ENCODE data around the gene ZNF467.

ZNF467 gene

DNA sequence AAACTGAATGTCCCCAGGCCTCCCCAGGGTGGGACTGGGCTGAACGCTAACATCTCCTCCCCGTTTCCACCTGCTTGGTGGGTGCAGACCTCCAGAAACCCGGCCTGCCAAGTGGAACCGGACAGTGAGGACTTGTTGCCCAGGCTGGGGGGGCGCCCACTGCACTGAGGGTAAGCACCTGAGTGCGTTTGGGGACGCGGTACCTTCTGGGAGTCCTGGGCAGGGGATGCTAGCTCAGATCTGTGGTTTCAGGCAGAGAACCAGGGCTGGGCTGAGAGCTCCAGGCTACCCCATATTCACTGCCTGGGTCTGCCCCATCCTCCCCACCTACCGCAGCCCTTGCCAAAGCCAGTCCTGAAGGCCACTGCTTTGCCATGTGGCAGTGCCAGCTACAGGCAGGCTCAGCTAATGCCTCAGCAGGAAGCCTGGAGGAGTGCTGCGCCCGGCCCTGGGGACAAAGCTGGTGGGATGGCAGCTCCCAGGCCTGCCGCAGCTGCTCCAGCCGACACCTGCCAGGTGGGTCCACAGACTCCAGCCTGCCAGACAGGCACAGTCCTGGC, 3.5 kb upstream of the ZNF467 start:
- no peak overlapping the region for H3K4me3 ChIP-seq (ENCODE audit: low read length)
- no peak overlapping the region for H3K9ac ChIP-seq (ENCODE audit: low read depth, low read length)
- WGBS: 90% methylated on average over 13 of the region's 13 CpGs
- no peaks in the 10 kb centered on the region for H3K36me3 ChIP-seq (ENCODE audit: insufficient read depth, low read length)
- no peak overlapping the region for H3K27ac ChIP-seq (ENCODE audit: low read depth, low read length)
- no peaks in the 10 kb centered on the region for H3K9me3 ChIP-seq (ENCODE audit: insufficient read depth, low read depth, low read length)
- peaks cover 5% of the 10 kb centered on the region; the same call in 1 of the 2 replicates for H3K4me1 ChIP-seq (ENCODE audit: insufficient read depth, low read length)
- H3K27me3 ChIP-seq (ENCODE audit: insufficient read depth, low read length): peaks cover 41% of the 10 kb centered on the region

- Histone ChIP-seq H3K9ac (ENCODE audit: low read depth, low read length) (no peak overlapping the region), H3K4me3 (ENCODE audit: low read length) (no peak overlapping the region), H3K9me3 (ENCODE audit: insufficient read depth, low read depth, low read length) (no peaks in the 10 kb centered on the region), H3K27me3 (ENCODE audit: insufficient read depth, low read length) (peaks cover 42% of the 10 kb centered on the region), H3K36me3 (ENCODE audit: insufficient read depth, low read length) (no peaks in the 10 kb centered on the region), H3K4me1 (ENCODE audit: insufficient read depth, low read length) (peaks cover 5% of the 10 kb centered on the region; the same call in 1 of the 2 replicates), H3K27ac (ENCODE audit: low read depth, low read length) (no peak overlapping the region)
- 85% methylated on average over 11 of the region's 12 CpGs for WGBS
Observed at GRCh38 chr7:149776289-149776688, 2.9 kb upstream of the ZNF467 start.

DNA sequence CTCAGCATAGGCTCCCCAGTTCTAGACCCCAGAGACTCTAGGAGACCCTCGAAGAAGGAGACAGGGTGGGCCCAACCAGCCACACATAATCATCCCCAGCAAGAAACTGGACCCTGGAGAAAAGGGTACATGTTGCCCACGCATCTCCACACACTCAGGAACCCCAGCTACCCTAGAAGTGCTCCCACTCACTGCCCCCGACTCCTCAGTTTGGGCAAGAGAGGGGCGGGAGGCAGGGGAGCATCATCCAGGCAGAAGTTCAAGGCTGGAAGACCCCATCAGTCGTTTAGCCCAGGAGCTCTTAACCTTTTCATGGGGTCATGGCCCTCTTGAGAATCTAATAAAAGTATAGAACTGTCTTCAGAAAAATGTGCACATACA, 1.8 kb upstream of the ZNF467 start:
- H3K36me3 ChIP-seq (ENCODE audit: insufficient read depth, low read length): no peaks in the 10 kb centered on the region
- H3K4me1 ChIP-seq (ENCODE audit: insufficient read depth, low read length): peaks cover 11% of the 10 kb centered on the region; the same call in 1 of the 2 replicates
- H3K4me3 ChIP-seq (ENCODE audit: low read length): no peak overlapping the region
- H3K27ac ChIP-seq (ENCODE audit: low read depth, low read length): no peak overlapping the region
- H3K9ac ChIP-seq (ENCODE audit: low read depth, low read length): no peak overlapping the region
- H3K27me3 ChIP-seq (ENCODE audit: insufficient read depth, low read length): peaks cover 53% of the 10 kb centered on the region
- H3K9me3 ChIP-seq (ENCODE audit: insufficient read depth, low read depth, low read length): no peaks in the 10 kb centered on the region
- 81% methylated on average over 5 of the region's 5 CpGs for WGBS

DNA sequence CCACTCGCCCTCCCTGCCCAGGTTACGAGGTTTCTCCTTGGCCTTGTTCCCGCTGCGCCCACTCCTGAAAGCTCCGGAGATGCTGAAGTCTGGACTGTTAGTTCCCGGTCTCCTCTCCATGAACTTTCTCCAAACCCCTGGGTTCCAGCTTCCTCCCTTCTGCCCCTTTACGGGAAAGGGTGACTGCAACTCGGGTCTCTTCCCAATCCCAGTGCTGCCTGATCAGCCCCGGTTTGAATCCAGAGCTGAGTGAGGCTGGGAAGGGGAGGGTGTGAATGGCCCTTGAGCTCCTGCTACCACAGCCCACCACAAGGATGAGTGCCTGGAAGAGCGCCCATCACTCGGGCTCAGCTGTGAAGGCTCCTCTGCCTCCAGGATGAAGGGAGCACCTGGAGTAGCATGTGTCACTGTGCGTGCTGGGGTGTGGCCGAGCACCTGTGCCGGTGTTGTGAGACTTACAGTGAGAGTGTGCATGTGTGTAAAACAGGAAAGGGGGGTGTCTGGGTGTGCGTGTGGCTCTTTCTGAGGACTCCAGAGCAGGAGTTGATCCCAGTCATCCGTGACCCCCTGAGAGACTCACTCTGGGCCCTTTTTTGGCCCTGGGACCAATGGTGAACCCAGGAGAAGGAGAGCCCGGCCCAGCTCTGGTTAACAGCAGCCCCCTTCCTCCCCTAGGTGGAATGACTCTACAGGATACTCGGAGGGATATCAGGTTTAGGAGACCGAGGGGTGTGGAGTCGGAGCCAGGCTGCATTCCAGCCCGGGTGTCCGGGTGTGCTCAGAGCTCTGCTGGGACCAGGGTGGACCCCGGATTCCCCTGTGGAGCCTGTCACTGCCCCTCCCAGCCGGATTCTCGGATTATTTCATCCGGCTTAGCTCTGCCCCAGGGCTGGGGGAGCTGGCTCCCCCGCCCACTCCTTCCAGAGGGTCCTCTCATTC, 1.1 kb upstream of the ZNF467 start:
- WGBS: 30% methylated on average over 27 of the region's 27 CpGs
- Histone ChIP-seq H3K4me3 (ENCODE audit: low read length) (peak overlapping the region; percentile 53), H3K4me1 (ENCODE audit: insufficient read depth, low read length) (peaks cover 11% of the 10 kb centered on the region; the same call in 1 of the 2 replicates), H3K27ac (ENCODE audit: low read depth, low read length) (no peak overlapping the region), H3K36me3 (ENCODE audit: insufficient read depth, low read length) (no peaks in the 10 kb centered on the region), H3K9ac (ENCODE audit: low read depth, low read length) (no peak overlapping the region), H3K9me3 (ENCODE audit: insufficient read depth, low read depth, low read length) (no peaks in the 10 kb centered on the region), H3K27me3 (ENCODE audit: insufficient read depth, low read length) (peaks cover 60% of the 10 kb centered on the region)

DNA sequence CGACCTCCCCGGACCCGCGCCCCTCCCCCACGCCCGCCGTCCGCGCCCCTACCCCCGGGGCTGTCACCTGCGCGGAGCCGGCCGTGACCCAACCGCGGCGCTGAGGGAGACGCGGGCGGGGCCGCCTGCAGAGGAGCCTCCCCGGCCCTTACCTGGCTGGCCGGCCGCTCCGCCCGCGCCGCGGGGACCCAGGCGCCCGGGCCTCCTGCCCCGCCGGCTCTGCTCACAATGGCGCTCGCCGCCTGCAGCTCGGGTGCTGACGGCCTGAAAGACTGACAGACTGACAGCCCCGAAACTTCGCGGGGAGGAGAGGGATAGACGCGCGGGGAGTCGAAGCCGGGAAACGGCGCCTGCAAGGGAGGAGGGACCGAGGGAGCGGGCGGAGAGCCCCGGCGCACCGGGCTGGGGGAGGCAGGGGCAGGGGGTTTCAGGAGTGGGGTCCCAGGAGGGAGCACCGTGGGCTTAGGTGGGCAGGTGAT, 393 bp downstream of the ZNF467 start:
- WGBS: under 1% methylated on average over 51 of the region's 55 CpGs
- H3K36me3 ChIP-seq (ENCODE audit: insufficient read depth, low read length): no peaks in the 10 kb centered on the region
- peak overlapping the region; percentile 59 for H3K4me3 ChIP-seq (ENCODE audit: low read length)
- H3K9me3 ChIP-seq (ENCODE audit: insufficient read depth, low read depth, low read length): no peaks in the 10 kb centered on the region
- H3K27ac ChIP-seq (ENCODE audit: low read depth, low read length): no peak overlapping the region
- peaks cover 11% of the 10 kb centered on the region; the same call in 1 of the 2 replicates for H3K4me1 ChIP-seq (ENCODE audit: insufficient read depth, low read length)
- H3K9ac ChIP-seq (ENCODE audit: low read depth, low read length): no peak overlapping the region
- peaks cover 75% of the 10 kb centered on the region for H3K27me3 ChIP-seq (ENCODE audit: insufficient read depth, low read length)

- peaks cover 81% of the 10 kb centered on the region for H3K27me3 ChIP-seq (ENCODE audit: insufficient read depth, low read length)
- H3K27ac ChIP-seq (ENCODE audit: low read depth, low read length): peak overlapping the region; percentile 41; the same call in 1 of the 2 replicates
- H3K9me3 ChIP-seq (ENCODE audit: insufficient read depth, low read depth, low read length): no peaks in the 10 kb centered on the region
- WGBS: under 1% methylated on average over 36 of the region's 47 CpGs
- H3K36me3 ChIP-seq (ENCODE audit: insufficient read depth, low read length): no peaks in the 10 kb centered on the region
- peak overlapping the region; percentile 58 for H3K4me3 ChIP-seq (ENCODE audit: low read length)
- peaks cover 11% of the 10 kb centered on the region; the same call in 1 of the 2 replicates for H3K4me1 ChIP-seq (ENCODE audit: insufficient read depth, low read length)
- H3K9ac ChIP-seq (ENCODE audit: low read depth, low read length): no peak overlapping the region
Observed at GRCh38 chr7:149772241-149772955, 990 bp downstream of the ZNF467 start.

DNA sequence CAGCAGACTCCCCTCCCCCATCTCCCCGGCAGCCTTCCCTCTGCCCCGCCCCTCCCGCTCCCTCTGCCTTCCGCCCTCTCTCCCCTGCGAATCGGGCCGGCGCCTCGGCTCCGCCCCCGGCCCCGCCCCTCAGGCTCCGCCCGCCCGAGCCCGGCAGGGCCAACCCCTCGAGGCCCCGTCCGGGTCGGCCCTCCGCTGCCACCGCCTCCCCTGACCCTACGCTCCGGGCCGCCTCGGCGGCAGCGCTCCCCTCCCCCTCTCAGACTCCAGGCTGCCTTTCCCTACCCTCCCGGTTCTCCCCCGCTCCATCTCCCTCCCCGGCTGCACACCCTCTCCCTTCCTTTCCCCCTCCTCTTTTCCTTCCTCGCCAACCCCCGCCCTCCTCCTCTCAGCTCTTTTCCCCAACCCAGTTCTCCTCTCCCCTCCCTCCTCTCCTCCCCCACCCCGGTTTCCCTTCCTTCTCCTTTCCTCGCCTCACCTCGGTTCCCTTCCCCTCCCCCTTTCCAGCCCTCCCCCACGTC, 1.6 kb downstream of the ZNF467 start:
- peaks cover 82% of the 10 kb centered on the region for H3K27me3 ChIP-seq (ENCODE audit: insufficient read depth, low read length)
- H3K9me3 ChIP-seq (ENCODE audit: insufficient read depth, low read depth, low read length): no peaks in the 10 kb centered on the region
- H3K9ac ChIP-seq (ENCODE audit: low read depth, low read length): no peak overlapping the region
- WGBS: under 1% methylated on average over 33 of the region's 37 CpGs
- H3K27ac ChIP-seq (ENCODE audit: low read depth, low read length): peak overlapping the region; percentile 52; the same call in 1 of the 2 replicates
- peak overlapping the region; percentile 61 for H3K4me3 ChIP-seq (ENCODE audit: low read length)
- no peaks in the 10 kb centered on the region for H3K36me3 ChIP-seq (ENCODE audit: insufficient read depth, low read length)
- peaks cover 11% of the 10 kb centered on the region; the same call in 1 of the 2 replicates for H3K4me1 ChIP-seq (ENCODE audit: insufficient read depth, low read length)

DNA sequence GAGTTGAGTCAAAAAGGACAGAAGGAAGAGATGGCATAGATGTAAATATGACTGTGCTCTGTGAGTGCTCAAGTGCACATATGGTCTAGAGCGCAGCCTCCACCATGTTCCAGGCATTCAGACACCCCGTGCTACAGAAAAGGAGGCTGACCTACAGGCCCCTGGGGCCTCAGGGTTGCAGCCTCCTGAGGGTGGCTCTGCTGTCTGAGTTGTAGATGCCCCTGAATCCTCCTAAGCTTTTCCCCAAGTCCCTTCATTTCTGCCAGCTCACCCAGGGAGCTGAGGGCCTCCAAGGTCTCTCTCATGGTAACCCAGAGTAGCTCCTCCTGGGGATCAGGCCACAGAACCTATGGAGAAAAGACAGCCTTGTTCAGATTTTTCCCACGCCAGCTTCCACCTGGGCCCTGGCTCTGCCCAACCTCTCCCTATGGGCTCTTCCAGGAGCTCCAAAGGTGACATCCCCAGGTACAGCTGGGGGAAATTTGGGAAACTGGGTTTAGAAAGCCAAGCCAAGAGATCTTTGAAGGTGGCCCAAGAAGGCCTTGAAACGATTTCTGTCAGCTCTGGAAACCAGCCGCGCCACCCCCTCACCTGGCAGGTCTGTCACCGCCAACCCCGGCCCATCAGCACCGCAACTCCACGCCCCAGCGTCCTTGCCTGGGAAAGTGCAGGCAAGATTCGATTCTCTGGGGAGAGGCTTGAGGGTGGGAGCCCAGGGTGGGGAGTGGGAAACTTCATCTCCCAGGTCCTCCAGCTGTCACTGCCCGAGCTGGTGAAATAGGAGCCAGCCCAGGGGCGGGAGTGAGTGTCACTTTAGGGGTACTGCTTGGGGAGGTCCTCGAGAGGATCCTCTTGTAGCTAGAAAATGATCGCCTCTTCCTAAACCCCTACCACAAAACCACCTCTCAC, 2.4 kb downstream of the ZNF467 start:
- H3K27me3 ChIP-seq (ENCODE audit: insufficient read depth, low read length): peaks cover 83% of the 10 kb centered on the region
- peaks cover 11% of the 10 kb centered on the region; the same call in 1 of the 2 replicates for H3K4me1 ChIP-seq (ENCODE audit: insufficient read depth, low read length)
- H3K9ac ChIP-seq (ENCODE audit: low read depth, low read length): no peak overlapping the region
- no peaks in the 10 kb centered on the region for H3K36me3 ChIP-seq (ENCODE audit: insufficient read depth, low read length)
- H3K9me3 ChIP-seq (ENCODE audit: insufficient read depth, low read depth, low read length): no peaks in the 10 kb centered on the region
- no peak overlapping the region for H3K27ac ChIP-seq (ENCODE audit: low read depth, low read length)
- peak overlapping the region; percentile 61 for H3K4me3 ChIP-seq (ENCODE audit: low read length)
- 32% methylated on average over 16 of the region's 16 CpGs for WGBS

DNA sequence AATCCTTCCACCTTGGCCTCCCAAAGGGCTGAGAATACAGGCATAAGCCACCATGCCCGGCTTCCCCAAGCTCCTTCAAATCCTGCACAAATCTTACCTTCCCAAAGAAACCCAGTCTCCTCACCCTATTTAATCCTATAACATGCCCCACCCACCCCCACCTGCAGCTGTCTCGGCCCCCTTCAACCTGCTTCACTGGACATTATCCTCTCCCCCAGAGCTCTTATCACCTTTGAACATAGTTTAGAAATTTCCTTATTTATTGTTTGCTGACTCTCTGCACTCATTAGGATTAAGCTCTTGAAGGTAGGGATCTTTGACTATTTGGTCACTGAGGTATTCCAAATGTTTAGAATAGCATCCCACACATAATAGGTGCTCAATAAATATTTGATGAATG, 3.5 kb downstream of the ZNF467 start:
- H3K4me1 ChIP-seq (ENCODE audit: insufficient read depth, low read length): peaks cover 11% of the 10 kb centered on the region; the same call in 1 of the 2 replicates

GRCh38 chr7:149768931-149769330, 4.5 kb downstream of the ZNF467 start:
- Histone ChIP-seq H3K9ac (ENCODE audit: low read depth, low read length) (no peak overlapping the region), H3K27me3 (ENCODE audit: insufficient read depth, low read length) (peaks cover 84% of the 10 kb centered on the region), H3K36me3 (ENCODE audit: insufficient read depth, low read length) (no peaks in the 10 kb centered on the region), H3K4me3 (ENCODE audit: low read length) (no peak overlapping the region), H3K27ac (ENCODE audit: low read depth, low read length) (no peak overlapping the region), H3K4me1 (ENCODE audit: insufficient read depth, low read length) (0 out of 2 replicates have a peak, but pooled peaks cover 6% of the 10 kb centered on the region), H3K9me3 (ENCODE audit: insufficient read depth, low read depth, low read length) (no peaks in the 10 kb centered on the region)
- 89% methylated on average over 7 of the region's 7 CpGs for WGBS

More for the DNA sequence above, 3.5 kb downstream of the ZNF467 start:
- Histone ChIP-seq H3K27me3 (ENCODE audit: insufficient read depth, low read length) (peaks cover 84% of the 10 kb centered on the region), H3K9ac (ENCODE audit: low read depth, low read length) (no peak overlapping the region), H3K9me3 (ENCODE audit: insufficient read depth, low read depth, low read length) (no peaks in the 10 kb centered on the region), H3K4me3 (ENCODE audit: low read length) (no peak overlapping the region), H3K27ac (ENCODE audit: low read depth, low read length) (no peak overlapping the region), H3K36me3 (ENCODE audit: insufficient read depth, low read length) (no peaks in the 10 kb centered on the region)
- WGBS: 81% methylated on average over 2 of the region's 2 CpGs

All from HUES64 (cell line).